IPS-18a (cell line): Measurements from ENCODE around the gene KIF12.

Experiments
- H3K27ac ChIP-seq: one replicate; pipeline ENCODE4 v1.5.1; 2013; ENCODE audit warnings: low read length
- H3K27me3 ChIP-seq: one replicate; pipeline ENCODE4 v1.6.1; 2013; ENCODE audit warnings: mild to moderate bottlenecking, low read length; ENCODE audit not compliant: control insufficient read depth, insufficient read depth
- H3K36me3 ChIP-seq: one replicate; pipeline ENCODE4 v1.6.1; 2013; ENCODE audit warnings: low read depth, low read length; ENCODE audit not compliant: control insufficient read depth
- H3K4me1 ChIP-seq: one replicate; pipeline ENCODE4 v1.6.1; 2013; ENCODE audit warnings: low read depth, low read length; ENCODE audit not compliant: control insufficient read depth
- H3K4me3 ChIP-seq: one replicate; pipeline ENCODE4 v1.5.1; 2013; ENCODE audit warnings: low read length
- H3K9ac ChIP-seq: one replicate; pipeline ENCODE4 v1.6.1; 2013; ENCODE audit warnings: mild to moderate bottlenecking, low read length, moderate library complexity
- H3K9me3 ChIP-seq: one replicate; pipeline ENCODE4 v1.6.1; 2013; ENCODE audit warnings: low read depth, low read length; ENCODE audit not compliant: control insufficient read depth

The KIF12 gene

GRCh38 chr9:114069476-114070187, 29.5 kb downstream of the KIF12 start:
- H3K4me1 ChIP-seq = no peaks in the 10 kb centered on the region
- no peaks in the 10 kb centered on the region for H3K27me3 ChIP-seq

GRCh38 chr9:114065304-114065703, 33.8 kb downstream of the KIF12 start:
- Histone ChIP-seq H3K9me3 (no peaks in the 10 kb centered on the region), H3K4me1 (no peaks in the 10 kb centered on the region), H3K4me3 (no peak overlapping the region), H3K9ac (no peak overlapping the region), H3K27me3 (no peaks in the 10 kb centered on the region), H3K36me3 (no peaks in the 10 kb centered on the region), H3K27ac (no peak overlapping the region)

More at GRCh38 chr9:114069476-114070187, 29.5 kb downstream of the KIF12 start:
- H3K4me3 ChIP-seq = no peak overlapping the region
- no peak overlapping the region for H3K9ac ChIP-seq
- H3K9me3 ChIP-seq = no peaks in the 10 kb centered on the region
- no peaks in the 10 kb centered on the region for H3K36me3 ChIP-seq
- H3K27ac ChIP-seq = no peak overlapping the region

- Histone ChIP-seq H3K9me3 (no peaks in the 10 kb centered on the region), H3K27me3 (no peaks in the 10 kb centered on the region), H3K27ac (no peak overlapping the region)
These were observed 37.1 kb downstream of the KIF12 start for GRCh38 chr9:114061830-114062474.

GRCh38 chr9:114061292-114061691, 37.8 kb downstream of the KIF12 start:
- Histone ChIP-seq H3K4me3 (no peak overlapping the region), H3K27ac (no peak overlapping the region), H3K9me3 (no peaks in the 10 kb centered on the region), H3K9ac (no peak overlapping the region), H3K36me3 (no peaks in the 10 kb centered on the region), H3K27me3 (no peaks in the 10 kb centered on the region), H3K4me1 (no peaks in the 10 kb centered on the region)

More at GRCh38 chr9:114061830-114062474, 37.1 kb downstream of the KIF12 start:
- H3K4me3 ChIP-seq = no peak overlapping the region
- H3K36me3 ChIP-seq = no peaks in the 10 kb centered on the region
- H3K4me1 ChIP-seq = no peaks in the 10 kb centered on the region
- H3K9ac ChIP-seq = no peak overlapping the region

GRCh38 chr9:114060711-114061110, 38.4 kb downstream of the KIF12 start:
- Histone ChIP-seq H3K4me3 (no peak overlapping the region), H3K9me3 (no peaks in the 10 kb centered on the region), H3K9ac (no peak overlapping the region), H3K4me1 (no peaks in the 10 kb centered on the region), H3K27me3 (no peaks in the 10 kb centered on the region), H3K36me3 (no peaks in the 10 kb centered on the region), H3K27ac (no peak overlapping the region)

GRCh38 chr9:114060070-114060469, 39.0 kb downstream of the KIF12 start:
- Histone ChIP-seq H3K9ac (no peak overlapping the region), H3K36me3 (no peaks in the 10 kb centered on the region), H3K4me3 (no peak overlapping the region), H3K27ac (no peak overlapping the region), H3K9me3 (no peaks in the 10 kb centered on the region), H3K27me3 (no peaks in the 10 kb centered on the region), H3K4me1 (no peaks in the 10 kb centered on the region)

GRCh38 chr9:114059047-114059803, 39.9 kb downstream of the KIF12 start:
- H3K9ac ChIP-seq = no peak overlapping the region
- no peaks in the 10 kb centered on the region for H3K27me3 ChIP-seq

GRCh38 chr9:114058688-114059046, 40.4 kb downstream of the KIF12 start:
- Histone ChIP-seq H3K9me3 (no peaks in the 10 kb centered on the region), H3K4me1 (no peaks in the 10 kb centered on the region), H3K4me3 (no peak overlapping the region), H3K36me3 (no peaks in the 10 kb centered on the region), H3K27ac (no peak overlapping the region), H3K27me3 (no peaks in the 10 kb centered on the region), H3K9ac (no peak overlapping the region)

More at GRCh38 chr9:114059047-114059803, 39.9 kb downstream of the KIF12 start:
- Histone ChIP-seq H3K4me1 (no peaks in the 10 kb centered on the region), H3K27ac (no peak overlapping the region), H3K36me3 (no peaks in the 10 kb centered on the region), H3K4me3 (no peak overlapping the region), H3K9me3 (no peaks in the 10 kb centered on the region)

GRCh38 chr9:114057161-114057885, 41.8 kb downstream of the KIF12 start:
- no peaks in the 10 kb centered on the region for H3K9me3 ChIP-seq
- H3K4me1 ChIP-seq = no peaks in the 10 kb centered on the region
- no peaks in the 10 kb centered on the region for H3K36me3 ChIP-seq
- H3K9ac ChIP-seq = no peak overlapping the region
- H3K27ac ChIP-seq = no peak overlapping the region
- H3K4me3 ChIP-seq = no peak overlapping the region
- no peaks in the 10 kb centered on the region for H3K27me3 ChIP-seq

- no peak overlapping the region for H3K4me3 ChIP-seq
- no peaks in the 10 kb centered on the region for H3K4me1 ChIP-seq
- no peaks in the 10 kb centered on the region for H3K9me3 ChIP-seq
- H3K27me3 ChIP-seq = no peaks in the 10 kb centered on the region
- no peak overlapping the region for H3K9ac ChIP-seq
- H3K36me3 ChIP-seq = peaks cover under 1% of the 10 kb centered on the region
- H3K27ac ChIP-seq = no peak overlapping the region
These were observed 42.6 kb downstream of the KIF12 start for GRCh38 chr9:114056527-114056926.

GRCh38 chr9:114055894-114056293, 43.2 kb downstream of the KIF12 start:
- H3K9me3 ChIP-seq = no peaks in the 10 kb centered on the region
- no peaks in the 10 kb centered on the region for H3K4me1 ChIP-seq
- H3K36me3 ChIP-seq = peaks cover 7% of the 10 kb centered on the region
- H3K9ac ChIP-seq = no peak overlapping the region
- H3K4me3 ChIP-seq = no peak overlapping the region
- no peak overlapping the region for H3K27ac ChIP-seq
- no peaks in the 10 kb centered on the region for H3K27me3 ChIP-seq
